GM12875 (cell line): ENCODE measurements around the gene ATOX1.

ENCODE experiments used
- H3K4me3 ChIP-seq: one replicate; pipeline ENCODE4 v1.5.1; 2011; ENCODE audit warnings: low read depth, low read length, control low read depth
- CTCF ChIP-seq: IDR thresholded peaks from 2 replicates; pipeline ENCODE4 v1.5.1; 2011; ENCODE audit warnings: low read depth, mild to moderate bottlenecking, control low read depth, inconsistent platforms, low read length, moderate library complexity, borderline replicate concordance; ENCODE audit not compliant: insufficient read depth

Gene ATOX1

DNA sequence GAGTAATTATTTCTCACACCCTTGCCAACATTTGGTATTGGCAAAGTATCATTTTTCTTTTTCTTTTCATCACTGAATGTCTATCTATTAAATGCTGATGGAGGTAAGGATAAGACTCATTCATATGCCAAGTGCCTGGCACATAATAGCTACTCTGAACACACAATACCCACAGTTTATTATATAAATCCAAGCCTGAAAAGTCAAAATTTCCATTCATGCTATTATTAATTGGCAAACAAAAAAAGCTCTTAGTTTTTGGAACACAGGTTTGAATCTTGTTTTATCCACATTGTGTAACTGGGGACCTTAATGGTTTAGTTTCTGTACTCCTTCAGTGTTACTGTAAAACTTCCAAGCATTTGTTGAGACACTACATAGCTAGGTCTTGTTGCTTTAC lies 6.4 kb upstream of the ATOX1 start:
- no peak for TF ChIP-seq CTCF
- H3K4me3 ChIP-seq, result no peak overlapping the region

- TF ChIP-seq CTCF, result no peak
- H3K4me3 ChIP-seq, result peak overlapping the region; percentile 70
Measured at GRCh38 chr5:151758141-151758429, 346 bp downstream of the ATOX1 start.

DNA sequence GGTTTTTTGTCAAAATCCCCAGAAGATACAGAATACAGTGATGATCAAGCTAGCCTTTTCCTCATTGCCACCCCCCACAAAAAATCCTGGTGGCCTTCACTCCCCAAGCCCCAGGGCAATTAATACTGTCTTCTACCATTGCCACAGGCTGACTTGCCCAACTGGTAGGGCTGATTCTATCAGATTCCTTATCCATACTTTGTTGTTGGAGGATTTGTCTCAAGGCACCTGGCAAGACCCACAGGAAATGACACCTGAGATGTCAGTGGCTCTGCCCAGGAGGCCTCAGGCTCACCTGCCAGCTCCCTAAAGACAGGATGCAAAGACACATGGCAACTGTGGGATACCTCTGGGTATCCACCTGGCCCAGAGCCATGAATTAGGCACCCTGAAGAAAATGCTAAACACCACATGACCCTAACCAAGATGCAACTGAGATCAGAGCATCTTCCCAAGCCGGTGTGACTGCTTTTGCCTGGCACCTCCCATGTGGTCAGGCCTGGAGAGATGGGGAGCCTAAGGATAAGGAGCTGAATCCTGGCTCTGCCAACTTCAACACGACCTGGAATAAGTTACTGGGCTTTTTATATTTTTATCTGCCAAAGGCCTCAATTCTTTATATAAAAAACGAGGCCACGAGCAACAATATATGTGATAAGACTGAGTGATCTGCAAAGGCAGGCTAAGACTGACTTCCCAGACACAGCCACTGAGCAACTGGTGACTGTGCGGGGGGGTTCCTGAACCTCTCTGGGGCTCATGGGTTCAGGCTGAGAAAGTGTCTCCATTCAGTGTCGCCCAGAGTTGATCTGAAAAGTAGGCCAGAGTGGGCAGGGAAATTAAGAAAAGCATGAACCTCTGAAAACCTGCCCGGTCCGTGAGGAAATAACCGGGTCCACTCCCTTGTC lies 944 bp downstream of the ATOX1 start:
- TF ChIP-seq CTCF, result no peak
- H3K4me3 ChIP-seq, result peak overlapping the region; percentile 70

- H3K4me3 ChIP-seq, result no peak overlapping the region
Measured at GRCh38 chr5:151755383-151755782, 3.0 kb downstream of the ATOX1 start.

GRCh38 chr5:151751593-151751992 lies 6.8 kb downstream of the ATOX1 start:
- H3K4me3 ChIP-seq, result no peak overlapping the region
- TF ChIP-seq CTCF, result no peak

More at GRCh38 chr5:151755383-151755782, 3.0 kb downstream of the ATOX1 start:
- no peak for TF ChIP-seq CTCF

GRCh38 chr5:151751091-151751490 lies 7.3 kb downstream of the ATOX1 start:
- H3K4me3 ChIP-seq, result no peak overlapping the region
- no peak for TF ChIP-seq CTCF

GRCh38 chr5:151750121-151750520 lies 8.3 kb downstream of the ATOX1 start:
- H3K4me3 ChIP-seq, result no peak overlapping the region
- TF ChIP-seq CTCF, result no peak
